IMR-90 (cell line): ENCODE results near the gene PUM2. TPM values are rescaled to one million over a fixed set of nuclear protein-coding genes. Genes with fewer than 3 reads are reported as not detected.

Experiments
- ATAC-seq: fragments of 200-7000 bp; cut with Tn5 transposase; 2 replicates; pipeline ENCODE4 v1.9.1; 2020; ENCODE audit warnings: low read depth, mild to moderate bottlenecking, moderate library complexity
- BruUV-seq: library from RNA; stranded (reverse); fragments of 400-500 nt; replicated peaks from 2 replicates; lab custom pipeline; 2021; lab: Mats Ljungman, UMichigan
- CTCF ChIA-PET: fragments of 300-600 bp; formaldehyde crosslinking; extraction: SDS; loops from one replicate; lab custom pipeline; 2021; ENCODE audit warnings: antibody characterized with exemption; lab: Yijun Ruan, JAX
- POLR2A ChIA-PET: fragments of 300-600 bp; sonication (Branson Sonifier 250); formaldehyde crosslinking; loops from one replicate; lab custom pipeline; 2022; ENCODE audit warnings: antibody characterized with exemption; ENCODE audit not compliant: unreplicated experiment; lab: Charles Lee
- DNase-seq: peaks from one replicate; pipeline ENCODE4 v3.0.0; 2013
- H2AFZ ChIP-seq: replicated peaks from 2 replicates; pipeline ENCODE3; 2013; ENCODE audit warnings: low read length, mild to moderate bottlenecking; ENCODE audit not compliant: poor library complexity
- H2AK5ac ChIP-seq: 2 replicates; pipeline ENCODE4 v1.6.1; 2013; ENCODE audit warnings: low read depth, low read length, inconsistent platforms
- H2AK9ac ChIP-seq: replicated peaks from 2 replicates; pipeline ENCODE3; 2013; ENCODE audit warnings: mild to moderate bottlenecking, low read depth, low read length, moderate library complexity; ENCODE audit not compliant: poor library complexity
- H2BK120ac ChIP-seq: 2 replicates; pipeline ENCODE4 v1.6.1; 2013; ENCODE audit warnings: low read depth, low read length, inconsistent platforms
- H2BK15ac ChIP-seq: 3 replicates; pipeline ENCODE4 v1.6.1; 2013; ENCODE audit warnings: low read depth, low read length, inconsistent platforms
- H2BK20ac ChIP-seq: 2 replicates; pipeline ENCODE4 v1.6.1; 2013; ENCODE audit warnings: low read depth, mild to moderate bottlenecking, inconsistent platforms, low read length, moderate library complexity
- H2BK5ac ChIP-seq: 2 replicates; pipeline ENCODE4 v1.6.1; 2013; ENCODE audit warnings: mild to moderate bottlenecking, low read depth, low read length, inconsistent platforms; ENCODE audit not compliant: poor library complexity, severe bottlenecking
- H3K14ac ChIP-seq: replicated peaks from 2 replicates; pipeline ENCODE4 v1.6.1; 2013; ENCODE audit warnings: low read depth, low read length, inconsistent platforms
- H3K18ac ChIP-seq: 2 replicates; pipeline ENCODE4 v1.6.1; 2013; ENCODE audit warnings: low read depth, low read length, control low read depth
- H3K23ac ChIP-seq: 2 replicates; pipeline ENCODE4 v1.6.1; 2013; ENCODE audit warnings: low read depth, low read length, inconsistent platforms
- H3K27ac ChIP-seq: 2 replicates; pipeline ENCODE4 v1.5.1; 2013; ENCODE audit warnings: mild to moderate bottlenecking, control low read depth, low read length; ENCODE audit not compliant: insufficient read depth
- H3K27me3 ChIP-seq: 2 replicates; pipeline ENCODE4 v1.6.1; 2013; ENCODE audit warnings: low read length; ENCODE audit not compliant: control insufficient read depth, insufficient read depth
- H3K36me3 ChIP-seq: 2 replicates; pipeline ENCODE4 v1.6.1; 2013; ENCODE audit warnings: low read length, mixed read lengths; ENCODE audit not compliant: control insufficient read depth, insufficient read depth
- H3K4ac ChIP-seq: 2 replicates; pipeline ENCODE4 v1.6.1; 2013; ENCODE audit warnings: low read depth, low read length, inconsistent platforms
- H3K4me1 ChIP-seq: 2 replicates; pipeline ENCODE4 v1.6.1; 2013; ENCODE audit warnings: low read length, mixed read lengths; ENCODE audit not compliant: control insufficient read depth, insufficient read depth
- H3K4me2 ChIP-seq: 2 replicates; pipeline ENCODE4 v1.6.1; 2013; ENCODE audit warnings: low read depth, mild to moderate bottlenecking, control low read depth, low read length, moderate library complexity
- H3K4me3 ChIP-seq: 2 replicates; pipeline ENCODE4 v1.5.1; 2013; ENCODE audit warnings: low read depth, mild to moderate bottlenecking, control low read depth, low read length, moderate library complexity; ENCODE audit not compliant: insufficient read depth
- H3K56ac ChIP-seq: 2 replicates; pipeline ENCODE4 v1.6.1; 2013; ENCODE audit warnings: low read length, inconsistent platforms; ENCODE audit not compliant: insufficient read depth; ENCODE audit errors: extremely low read depth
- H3K79me1 ChIP-seq, 2 experiments: 2 replicates each; pipeline ENCODE4 v1.6.1; 2013; ENCODE audit warnings: low read length in 2 of 2, inconsistent platforms in 1 of 2, low read depth in 1 of 2
- H3K9ac ChIP-seq: 2 replicates; pipeline ENCODE4 v1.6.1; 2013; ENCODE audit warnings: low read depth, low read length, control low read depth
- H3K9me1 ChIP-seq: 2 replicates; pipeline ENCODE4 v1.6.1; 2013; ENCODE audit warnings: low read length, inconsistent platforms; ENCODE audit not compliant: insufficient read depth
- H3K9me3 ChIP-seq: 2 replicates; pipeline ENCODE4 v1.6.1; 2013; ENCODE audit warnings: low read length; ENCODE audit not compliant: control insufficient read depth, insufficient read depth
- H4K20me1 ChIP-seq: 2 replicates; pipeline ENCODE4 v1.6.1; 2013; ENCODE audit warnings: low read length, inconsistent platforms; ENCODE audit not compliant: insufficient read depth
- H4K5ac ChIP-seq: 2 replicates; pipeline ENCODE4 v1.6.1; 2013; ENCODE audit warnings: mild to moderate bottlenecking, low read depth, low read length, control low read depth
- H4K8ac ChIP-seq, 2 experiments: 2 replicates each; pipeline ENCODE4 v1.6.1; 2013; ENCODE audit warnings: low read depth in 2 of 2, low read length in 2 of 2, control low read depth in 1 of 2, inconsistent platforms in 1 of 2
- H4K91ac ChIP-seq: 2 replicates; pipeline ENCODE4 v1.6.1; 2013; ENCODE audit warnings: low read depth, low read length, inconsistent platforms; ENCODE audit not compliant: insufficient read depth
- CTCF ChIP-seq: conservative IDR thresholded peaks from 2 replicates; pipeline ENCODE4 v1.5.1; 2012; ENCODE audit warnings: mild to moderate bottlenecking, low read depth, low read length, improper control_type of control experiment
- NFE2L2 ChIP-seq: fragments of 150-350 bp; IDR thresholded peaks from 2 replicates; pipeline ENCODE4 v1.6.1; 2016; ENCODE audit warnings: low read depth, mild to moderate bottlenecking, low read length
- RFX5 ChIP-seq: IDR thresholded peaks from 2 replicates; pipeline ENCODE4 v1.8.0; 2012; ENCODE audit warnings: low read depth, mild to moderate bottlenecking, low read length, moderate library complexity
- SMC3 ChIP-seq: fragments of 150-350 bp; IDR thresholded peaks from 2 replicates; pipeline ENCODE4 v1.6.1; 2016; ENCODE audit warnings: low read depth, mild to moderate bottlenecking, antibody characterized with exemption, low read length, moderate library complexity
- WGBS, 2 experiments: methylation state at CpG; one replicate each; pipeline versions ENCODE4 v1.1.5 to v1.1.7; 2013; ENCODE audit warnings: missing lambda C conversion rate in 2 of 2; ENCODE audit not compliant: insufficient read length in 1 of 2; ENCODE audit errors: extremely low coverage in 2 of 2; 5-methylcytosine and 5-hydroxymethylcytosine counted together
- dilution Hi-C: fragments of 300-500 bp; cut with HindIII; formaldehyde crosslinking; loops from one replicate; pipeline ENCODE4 v1.14.3; 2018; ENCODE audit warnings: low sequenced_read_pairs; ENCODE audit not compliant: unreplicated experiment
- in situ Hi-C: fragments of 300-500 bp; cut with MboI; formaldehyde crosslinking; loops from 3 replicates; pipeline ENCODE4 v1.14.3; 2019; ENCODE audit warnings: low sequenced_read_pairs, inconsistent platforms, mixed read lengths
- intact Hi-C: fragments of 100-400 bp; cut with micrococcal nuclease; formaldehyde crosslinking; loops from 2 replicates; pipeline ENCODE4 v1.10.0; 2022
- polyA plus RNA-seq, 3 experiments: library from polyadenylated mRNA; depleted of rRNA; stranded (reverse); fragments of >200 nt; gene quantifications; 2 replicates each; pipeline ENCODE4 v1.2.3, GENCODE V29; 2012; ENCODE audit warnings: low replicate concordance in 1 of 3
- total RNA-seq: library from RNA; depleted of rRNA; stranded (reverse); fragments of >200 nt; gene quantifications from 2 replicates; pipeline ENCODE4 v1.2.3, GENCODE V29; 2012
- TF ChIP-seq, protein P1 (sequence below): fragments of 150-350 bp; IDR thresholded peaks from 2 replicates; pipeline ENCODE4 v1.6.1; 2017; ENCODE audit warnings: mild to moderate bottlenecking, antibody characterized with exemption, low read length, low read depth

Gene PUM2
- total and polyA plus RNA-seq, 2 of the 4 experiments (the other 2 are of a cell fraction) = 18.8 to 38.4 TPM

DNA sequence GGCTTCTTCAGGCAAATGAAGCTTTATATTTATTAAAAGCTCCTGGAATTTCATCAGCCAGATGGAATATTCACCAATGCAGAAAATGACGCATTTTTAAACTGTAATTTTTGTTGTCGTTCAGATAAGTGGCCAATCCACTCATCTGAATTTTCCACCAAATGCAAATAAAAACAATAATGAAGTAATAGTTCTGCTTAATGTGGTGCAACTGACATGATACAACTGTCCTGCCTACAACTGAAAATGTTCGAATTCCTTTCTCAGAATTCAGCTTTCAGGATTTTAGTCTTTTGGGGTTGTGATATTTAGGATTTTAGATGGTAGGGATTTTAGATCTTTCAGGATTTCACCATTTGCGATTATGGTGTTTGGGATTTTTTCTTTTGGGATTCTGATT lies 27.1 kb upstream of the PUM2 start:
- POLR2A ChIA-PET = no interaction called here
- no TSS peak for BruUV-seq
- CTCF ChIA-PET = interaction anchor here (0.8 to 1.8 kb wide), 4 partner anchors 34 to 273 kb away, joined by 3 to 9 read pairs (median 4); partner anchors contain the start of gene HS1BP3
- ATAC-seq = no peak
- dilution Hi-C loops (loop anchor here (25.0 kb wide), 1 partner anchor 260 kb away; no protein-coding TSS in a partner anchor), in situ Hi-C loops (no loop called here), intact Hi-C loops (loop anchor here (2.0 kb wide), 1 partner anchor 61 kb away; no protein-coding TSS in a partner anchor)
- Histone ChIP-seq H3K9ac (peak overlapping the region; percentile 38; the same call in 1 of the 2 replicates), H3K4me2 (peak overlapping the region; percentile 36; the same call in 1 of the 2 replicates), H4K20me1 (no peaks in the 10 kb centered on the region), H2AK5ac (no peak overlapping the region), H3K9me1 (0 out of 2 replicates have a peak, but pooled peaks cover 3% of the 10 kb centered on the region), H3K27ac (peak overlapping the region; percentile 90; the same call in 1 of the 2 replicates), H2BK120ac (no peak overlapping the region), H3K56ac (no peak overlapping the region), H2BK5ac (no peak overlapping the region), H3K14ac (no peak overlapping the region), H2BK15ac (no peak overlapping the region), H3K4ac (no peak overlapping the region), H3K4me1 (peaks cover 19% of the 10 kb centered on the region), H2BK20ac (no peak overlapping the region), H2AK9ac (no peak overlapping the region), H3K79me1 (no peaks in the 10 kb centered on the region), H3K27me3 (no peaks in the 10 kb centered on the region), H2AFZ (no peak overlapping the region), H3K4me3 (no peak overlapping the region), H4K91ac (no peak overlapping the region), H3K9me3 (no peaks in the 10 kb centered on the region), H3K18ac (peak overlapping the region; percentile 60; the same call in 1 of the 2 replicates), H4K8ac (no peak overlapping the region), H4K5ac (peak overlapping the region; percentile 7; the same call in 1 of the 2 replicates), H3K23ac (no peak overlapping the region), H3K36me3 (no peaks in the 10 kb centered on the region)
- TF ChIP-seq, protein P1, sequence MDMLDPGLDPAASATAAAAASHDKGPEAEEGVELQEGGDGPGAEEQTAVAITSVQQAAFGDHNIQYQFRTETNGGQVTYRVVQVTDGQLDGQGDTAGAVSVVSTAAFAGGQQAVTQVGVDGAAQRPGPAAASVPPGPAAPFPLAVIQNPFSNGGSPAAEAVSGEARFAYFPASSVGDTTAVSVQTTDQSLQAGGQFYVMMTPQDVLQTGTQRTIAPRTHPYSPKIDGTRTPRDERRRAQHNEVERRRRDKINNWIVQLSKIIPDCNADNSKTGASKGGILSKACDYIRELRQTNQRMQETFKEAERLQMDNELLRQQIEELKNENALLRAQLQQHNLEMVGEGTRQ = no peak
- TF ChIP-seq CTCF (no peak), RFX5 (no peak), SMC3 (no peak), NFE2L2 (no peak)
- DNase-seq = no peak
- 20% methylated on average over 1 of the region's 4 CpGs; no CpG with 5 or more reads in 1 of the 2 experiments for WGBS, 2 experiments
